ENCODE data around the gene PIK3AP1. TPM values are rescaled to one million over a fixed set of nuclear protein-coding genes. Genes with fewer than 3 reads are reported as not detected.

PIK3AP1 gene
- total RNA-seq, 1 donor from 2014 or later = under 0.01 TPM

Other genes starting within 250 kb of the PIK3AP1 start
- gene TLL2, start 206.6 kb downstream of the PIK3AP1 start, total RNA-seq = under 0.01 and 0.13 TPM in 2 replicates
- 67.9 and 69.2 TPM in 2 replicates for gene TM9SF3, start 133.5 kb downstream of the PIK3AP1 start, total RNA-seq
- gene LCOR, start 111.8 kb upstream of the PIK3AP1 start, total RNA-seq = 9.6 and 10.5 TPM in 2 replicates